ENCODE data around the gene PRSS50. TPM values are rescaled to one million over a fixed set of nuclear protein-coding genes. Genes with fewer than 3 reads are reported as not detected.
"Not testable (repeated sequence)": the region's sequence is repeated elsewhere in the genome, so short reads cannot be mapped to it uniquely, and the experiment has no call there.

Gene PRSS50
- total RNA-seq, 1 experiment from 2014 or later, result not detected

GRCh38 chr3:46756642-46757041 is 39.0 kb upstream of the PRSS50 start (continued):
- no peak for TF ChIP-seq POLR2A (IDR thresholded peaks at IDR 0.05; ENCODE audit: borderline replicate concordance, extremely low read depth, insufficient read depth, insufficient read length)

DNA sequence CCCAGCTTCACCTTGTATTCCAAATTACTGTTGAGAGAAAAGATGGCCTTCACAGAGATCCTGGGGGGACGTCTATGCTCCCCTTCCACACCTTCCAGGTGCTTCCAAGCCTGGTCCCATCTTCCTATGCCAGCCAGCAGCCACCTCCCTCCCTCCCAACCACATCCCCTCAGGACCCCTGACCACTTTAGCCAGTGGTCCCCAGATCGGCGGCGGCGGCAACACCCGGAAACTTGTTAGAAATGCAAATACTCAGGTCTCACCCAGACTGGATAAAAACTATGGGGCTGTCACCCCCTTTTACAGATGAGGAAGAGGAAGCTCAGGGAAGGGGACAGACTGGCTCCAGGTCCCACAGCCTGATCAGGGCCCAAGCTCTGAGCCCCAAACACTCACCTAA is 38.0 kb upstream of the PRSS50 start:
- H3K36me3 ChIP-seq (ENCODE audit: control insufficient read depth in 1 of 2, insufficient read depth in 2 of 2, low read length in 2 of 2), result no peaks in the 10 kb centered on the region
- ATAC-seq (no peak), DNase-seq (ENCODE audit: low read depth, low spot score) (no peak)
- H3K27me3 ChIP-seq (ENCODE audit: insufficient read depth, low read length), result no peaks in the 10 kb centered on the region
- H4K20me1 ChIP-seq (ENCODE audit: insufficient read depth), result no peaks in the 10 kb centered on the region
- H2AFZ ChIP-seq (ENCODE audit: low read depth, low read length, poor library complexity, severe bottlenecking), result no peak overlapping the region
- H3K4me3 ChIP-seq (replicated peaks in 1 of 2; ENCODE audit: low read depth in 1 of 2, low read length in 2 of 2), result no peak overlapping the region
- TF ChIP-seq JUND (IDR thresholded peaks at IDR 0.05) (no peak), ZFX (IDR thresholded peaks at IDR 0.05) (no peak), RAD21 (IDR thresholded peaks at IDR 0.05; ENCODE audit: low read depth) (no peak)
- TF ChIP-seq, protein P1, sequence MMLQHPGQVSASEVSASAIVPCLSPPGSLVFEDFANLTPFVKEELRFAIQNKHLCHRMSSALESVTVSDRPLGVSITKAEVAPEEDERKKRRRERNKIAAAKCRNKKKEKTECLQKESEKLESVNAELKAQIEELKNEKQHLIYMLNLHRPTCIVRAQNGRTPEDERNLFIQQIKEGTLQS (IDR thresholded peaks at IDR 0.05), result no peak
- ChIA-PET CTCF (interaction anchor here (0.6 kb wide), 1 partner anchor 20 kb away, joined by 3 read pairs; no protein-coding TSS in a partner anchor), POLR2A (no interaction called here), RAD21 (ENCODE audit: low non-redundant PET in 1 of 2, low total read pairs in 2 of 2, uncharacterized antibody in 2 of 2, unreplicated experiment in 2 of 2) (no interaction called here)
- intact Hi-C loops (cut with micrococcal nuclease), result no loop called here
- H3K27ac ChIP-seq (ENCODE audit: low read depth, low read length), result no peak overlapping the region
- H3K9me2 ChIP-seq (ENCODE audit: insufficient read depth), result no peaks in the 10 kb centered on the region
- no peak overlapping the region for H3K4me2 ChIP-seq (ENCODE audit: low read length)
- BruUV-seq (replicated peaks), result no TSS peak
- H3K9ac ChIP-seq (ENCODE audit: low read length), result no peak overlapping the region
- no peaks in the 10 kb centered on the region for H3K79me2 ChIP-seq (ENCODE audit: insufficient read depth, low read length)
- H3K9me3 ChIP-seq (ENCODE audit: control insufficient read depth in 1 of 2, insufficient read depth in 1 of 2, low read depth in 1 of 2, low read length in 2 of 2), result no peaks in the 10 kb centered on the region
- no peaks in the 10 kb centered on the region for H3K4me1 ChIP-seq (ENCODE audit: control insufficient read depth in 1 of 2, insufficient read depth in 2 of 2, low read length in 2 of 2)

- H3K27ac ChIP-seq (ENCODE audit: low read depth, low read length); CTCF ChIA-PET; H3K4me1 ChIP-seq (ENCODE audit: control insufficient read depth in 1 of 2, insufficient read depth in 2 of 2, low read length in 2 of 2); RAD21 ChIA-PET (ENCODE audit: low non-redundant PET in 1 of 2, low total read pairs in 2 of 2, uncharacterized antibody in 2 of 2, unreplicated experiment in 2 of 2); H3K4me3 ChIP-seq (replicated peaks in 1 of 2; ENCODE audit: low read depth in 1 of 2, low read length in 2 of 2); H3K9me2 ChIP-seq (ENCODE audit: insufficient read depth); H3K36me3 ChIP-seq (ENCODE audit: control insufficient read depth in 1 of 2, insufficient read depth in 2 of 2, low read length in 2 of 2); intact Hi-C loops (cut with micrococcal nuclease); H3K27me3 ChIP-seq (ENCODE audit: insufficient read depth, low read length); H2AFZ ChIP-seq (ENCODE audit: low read depth, low read length, poor library complexity, severe bottlenecking); H3K4me2 ChIP-seq (ENCODE audit: low read length); H4K20me1 ChIP-seq (ENCODE audit: insufficient read depth); DNase-seq (ENCODE audit: low read depth, low spot score); H3K9ac ChIP-seq (ENCODE audit: low read length); H3K9me3 ChIP-seq (ENCODE audit: control insufficient read depth in 1 of 2, insufficient read depth in 1 of 2, low read depth in 1 of 2, low read length in 2 of 2); POLR2A ChIA-PET; ATAC-seq; H3K79me2 ChIP-seq (ENCODE audit: insufficient read depth, low read length); BruUV-seq (replicated peaks): not testable (repeated sequence)
Measured at GRCh38 chr3:46753127-46753526, 35.5 kb upstream of the PRSS50 start.
